Raji (cell line): ENCODE results near the gene TRIM27.

Source experiments
- POLR2A ChIP-seq: IDR thresholded peaks from 2 replicates; pipeline ENCODE4 v1.6.1; 2011; ENCODE audit warnings: low read depth, low read length, control low read depth; ENCODE audit not compliant: insufficient read depth

TRIM27 gene

GRCh38 chr6:28907394-28907793 is 16.4 kb downstream of the TRIM27 start:
- TF ChIP-seq POLR2A, result no peak

- no peak for TF ChIP-seq POLR2A
Observed at GRCh38 chr6:28906669-28907068, 17.1 kb downstream of the TRIM27 start.

GRCh38 chr6:28903686-28904085 is 20.1 kb downstream of the TRIM27 start:
- no peak for TF ChIP-seq POLR2A

GRCh38 chr6:28901831-28902230 is 22.0 kb downstream of the TRIM27 start:
- TF ChIP-seq POLR2A, result no peak

GRCh38 chr6:28900577-28901256 is 23.1 kb downstream of the TRIM27 start:
- TF ChIP-seq POLR2A, result no peak

GRCh38 chr6:28898710-28898965 is 25.1 kb downstream of the TRIM27 start:
- TF ChIP-seq POLR2A, result no peak

GRCh38 chr6:28897369-28897745 is 26.4 kb downstream of the TRIM27 start:
- TF ChIP-seq POLR2A, result no peak

- no peak for TF ChIP-seq POLR2A
Observed at GRCh38 chr6:28896505-28897368, 27.0 kb downstream of the TRIM27 start.

GRCh38 chr6:28895131-28895812 is 28.5 kb downstream of the TRIM27 start:
- peak; percentile 93 for TF ChIP-seq POLR2A

- no peak for TF ChIP-seq POLR2A
Observed at GRCh38 chr6:28893172-28893799, 30.5 kb downstream of the TRIM27 start.

- no peak for TF ChIP-seq POLR2A
Observed at GRCh38 chr6:28892525-28892924, 31.3 kb downstream of the TRIM27 start.

GRCh38 chr6:28887796-28888496 is 35.8 kb downstream of the TRIM27 start:
- no peak for TF ChIP-seq POLR2A

GRCh38 chr6:28886079-28886439 is 37.7 kb downstream of the TRIM27 start:
- no peak for TF ChIP-seq POLR2A

- TF ChIP-seq POLR2A, result no peak
Observed at GRCh38 chr6:28884423-28885131, 39.2 kb downstream of the TRIM27 start.
